ENCODE data around the gene RNF151. TPM values are rescaled to one million over a fixed set of nuclear protein-coding genes. Genes with fewer than 3 reads are reported as not detected.

Gene RNF151
- total and polyA plus RNA-seq, 2 of the 13 experiments (the other 11 are each of a cell fraction or from before 2014, with no cell fraction given) = not detected

- ChIA-PET POLR2A (no interaction called here), CTCF (ENCODE audit: low intra/inter-chr PET ratio, low total read pairs) (no interaction called here)
- peak; percentile 62 for FAIRE-seq
- BruUV-seq (replicated peaks) = TSS peak; percentile 98
- no peak within 1 kb of the TSS for H2AFZ ChIP-seq (ENCODE audit: low read length)
- peak within 1 kb of the TSS; percentile 79 for H3K27ac ChIP-seq (ENCODE audit: extremely low read length, insufficient read depth, low read length)
- H3K79me2 ChIP-seq (ENCODE audit: insufficient read depth, low read length) = peaks cover 48% of the 10 kb centered on the region
- peak within 1 kb of the TSS; percentile 93 for H3K9ac ChIP-seq (ENCODE audit: insufficient read depth, low read depth, low read length)
- peak; percentile 89 for ATAC-seq
- DNase-seq (ENCODE audit: low spot score) = peak; percentile 73
- peaks cover 68% of the 10 kb centered on the region for H3K4me1 ChIP-seq (ENCODE audit: insufficient read depth, low read length)
- no peaks in the 10 kb centered on the region for H3K9me3 ChIP-seq (ENCODE audit: low read length)
- WGBS (ENCODE audit: low lambda C conversion rate) = under 1% methylated on average over 12 of the region's 52 CpGs
- no peaks in the 10 kb centered on the region for H3K27me3 ChIP-seq (ENCODE audit: control insufficient read depth in 1 of 2, insufficient read depth in 2 of 2, low read length in 2 of 2)
- intact Hi-C loops (cut with micrococcal nuclease; ENCODE audit: unreplicated experiment) = no loop called here
- in situ Hi-C loops (cut with HindIII; ENCODE audit: extremely low pct_ligation_motif_present, low pct_unique_long_range_greater_than_20kb) = no loop called here
- no peaks in the 10 kb centered on the region; a peak in 1 of 5 replicates for H3K36me3 ChIP-seq (replicated peaks in 1 of 2; ENCODE audit: control insufficient read depth in 1 of 2, insufficient read depth in 2 of 2, low read length in 2 of 2)
- peak within 1 kb of the TSS; percentile 76 to 82 (median 81) for H3K4me3 ChIP-seq (replicated peaks in 1 of 3; ENCODE audit: insufficient read depth in 1 of 3, low read depth in 2 of 3, low read length in 3 of 3)
- H4K20me1 ChIP-seq (ENCODE audit: insufficient read depth, low read length) = peaks cover 13% of the 10 kb centered on the region; the same call in 1 of the 2 replicates
- H3K4me2 ChIP-seq (ENCODE audit: low read depth, low read length) = peak within 1 kb of the TSS; percentile 99
- TF ChIP-seq NFE2 (CRISPR knock-in tag; IDR thresholded peaks at IDR 0.05) (no peak), ISX (CRISPR knock-in tag; conservative IDR thresholded peaks at IDR 0.05) (no peak), ETV6 (CRISPR knock-in tag; conservative IDR thresholded peaks at IDR 0.05) (no peak), FOXP1 (IDR thresholded peaks at IDR 0.05) (no peak), FOXP1 (CRISPR knock-in tag; IDR thresholded peaks at IDR 0.05) (no peak), ZNF343 (CRISPR knock-in tag; IDR thresholded peaks at IDR 0.05) (no peak), PRPF4 (IDR thresholded peaks at IDR 0.05; ENCODE audit: low read depth, low read length, poor library complexity, severe bottlenecking) (no peak), NFIB (CRISPR knock-in tag; IDR thresholded peaks at IDR 0.05; ENCODE audit: borderline replicate concordance) (no peak), HMGA1 (CRISPR knock-in tag; conservative IDR thresholded peaks at IDR 0.05) (no peak), CBX5 (CRISPR knock-in tag; IDR thresholded peaks at IDR 0.05; ENCODE audit: borderline replicate concordance) (0 out of 2 replicates have a peak, but pooled peaks have one; percentile 20), SOX6 (IDR thresholded peaks at IDR 0.05) (no peak), SOX6 (CRISPR knock-in tag; IDR thresholded peaks at IDR 0.05) (peak; percentile 19; the same call in 1 of the 2 replicates), GRHL1 (CRISPR knock-in tag; conservative IDR thresholded peaks at IDR 0.05) (no peak), ZFP37 (CRISPR knock-in tag; IDR thresholded peaks at IDR 0.05; ENCODE audit: borderline replicate concordance) (no peak), ZNF441 (CRISPR knock-in tag; IDR thresholded peaks at IDR 0.05; ENCODE audit: borderline replicate concordance) (no peak; the same call in 1 of the 2 replicates), ZNF331 (CRISPR knock-in tag; IDR thresholded peaks at IDR 0.05) (no peak), POGK (CRISPR knock-in tag; conservative IDR thresholded peaks at IDR 0.05) (peak; percentile 70), CHCHD3 (CRISPR knock-in tag; IDR thresholded peaks at IDR 0.05) (no peak), ZBTB42 (CRISPR knock-in tag; IDR thresholded peaks at IDR 0.05) (no peak; the same call in 1 of the 2 replicates), ZNF614 (CRISPR knock-in tag; IDR thresholded peaks at IDR 0.05; ENCODE audit: borderline replicate concordance) (0 out of 2 replicates have a peak, but pooled peaks have one; percentile 35), ZNF335 (CRISPR knock-in tag; IDR thresholded peaks at IDR 0.05) (no peak), HIVEP1 (CRISPR knock-in tag; IDR thresholded peaks at IDR 0.05) (0 out of 2 replicates have a peak, but pooled peaks have one; percentile 36), CC2D1A (CRISPR knock-in tag; IDR thresholded peaks at IDR 0.05) (no peak), ATRX (CRISPR knock-in tag; IDR thresholded peaks at IDR 0.05; ENCODE audit: borderline replicate concordance) (no peak), MED1 (CRISPR knock-in tag; IDR thresholded peaks at IDR 0.05) (peak; percentile 52)
Observed at GRCh38 chr16:2009791-2010510, 43.3 kb downstream of the RNF151 start, which contains the start of gene ZNF598. ZNF598 (minus strand) TSS chr16:2009821.

Measured in HepG2 (cell line).